AG09309 (cell line): Measurements from ENCODE around the gene SORCS3.

Experiments used
- DNase-seq: peaks from one replicate; pipeline ENCODE4 v3.0.0-alpha.2; 2010; ENCODE audit warnings: low read depth
- H3K4me3 ChIP-seq: 2 replicates; pipeline ENCODE4 v1.5.1; 2011; ENCODE audit warnings: mild to moderate bottlenecking, low read depth, low read length, moderate library complexity; ENCODE audit not compliant: control insufficient read depth
- TF ChIP-seq, protein P1 (sequence below): IDR thresholded peaks from 2 replicates; pipeline ENCODE4 v1.5.1; 2011; ENCODE audit warnings: mild to moderate bottlenecking, low read depth, low read length, inconsistent platforms; ENCODE audit not compliant: insufficient read depth, control insufficient read depth; ENCODE audit errors: missing control alignments

SORCS3 gene

GRCh38 chr10:104923501-104923900, 282.4 kb downstream of the SORCS3 start:
- TF ChIP-seq, protein P1, sequence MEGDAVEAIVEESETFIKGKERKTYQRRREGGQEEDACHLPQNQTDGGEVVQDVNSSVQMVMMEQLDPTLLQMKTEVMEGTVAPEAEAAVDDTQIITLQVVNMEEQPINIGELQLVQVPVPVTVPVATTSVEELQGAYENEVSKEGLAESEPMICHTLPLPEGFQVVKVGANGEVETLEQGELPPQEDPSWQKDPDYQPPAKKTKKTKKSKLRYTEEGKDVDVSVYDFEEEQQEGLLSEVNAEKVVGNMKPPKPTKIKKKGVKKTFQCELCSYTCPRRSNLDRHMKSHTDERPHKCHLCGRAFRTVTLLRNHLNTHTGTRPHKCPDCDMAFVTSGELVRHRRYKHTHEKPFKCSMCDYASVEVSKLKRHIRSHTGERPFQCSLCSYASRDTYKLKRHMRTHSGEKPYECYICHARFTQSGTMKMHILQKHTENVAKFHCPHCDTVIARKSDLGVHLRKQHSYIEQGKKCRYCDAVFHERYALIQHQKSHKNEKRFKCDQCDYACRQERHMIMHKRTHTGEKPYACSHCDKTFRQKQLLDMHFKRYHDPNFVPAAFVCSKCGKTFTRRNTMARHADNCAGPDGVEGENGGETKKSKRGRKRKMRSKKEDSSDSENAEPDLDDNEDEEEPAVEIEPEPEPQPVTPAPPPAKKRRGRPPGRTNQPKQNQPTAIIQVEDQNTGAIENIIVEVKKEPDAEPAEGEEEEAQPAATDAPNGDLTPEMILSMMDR = no peak
- no peak overlapping the region for H3K4me3 ChIP-seq

GRCh38 chr10:104924101-104924795, 283.2 kb downstream of the SORCS3 start:
- no peak for DNase-seq
- TF ChIP-seq, protein P1 = no peak
- H3K4me3 ChIP-seq = no peak overlapping the region

More at GRCh38 chr10:104923501-104923900, 282.4 kb downstream of the SORCS3 start:
- DNase-seq = no peak

- H3K4me3 ChIP-seq = no peak overlapping the region
- TF ChIP-seq, protein P1 = peak; percentile 54
- no peak for DNase-seq
Observed at GRCh38 chr10:104925232-104925851, 284.3 kb downstream of the SORCS3 start.

- DNase-seq = no peak
- TF ChIP-seq, protein P1 = no peak
- no peak overlapping the region for H3K4me3 ChIP-seq
Observed at GRCh38 chr10:104928734-104929133, 287.6 kb downstream of the SORCS3 start.

DNA sequence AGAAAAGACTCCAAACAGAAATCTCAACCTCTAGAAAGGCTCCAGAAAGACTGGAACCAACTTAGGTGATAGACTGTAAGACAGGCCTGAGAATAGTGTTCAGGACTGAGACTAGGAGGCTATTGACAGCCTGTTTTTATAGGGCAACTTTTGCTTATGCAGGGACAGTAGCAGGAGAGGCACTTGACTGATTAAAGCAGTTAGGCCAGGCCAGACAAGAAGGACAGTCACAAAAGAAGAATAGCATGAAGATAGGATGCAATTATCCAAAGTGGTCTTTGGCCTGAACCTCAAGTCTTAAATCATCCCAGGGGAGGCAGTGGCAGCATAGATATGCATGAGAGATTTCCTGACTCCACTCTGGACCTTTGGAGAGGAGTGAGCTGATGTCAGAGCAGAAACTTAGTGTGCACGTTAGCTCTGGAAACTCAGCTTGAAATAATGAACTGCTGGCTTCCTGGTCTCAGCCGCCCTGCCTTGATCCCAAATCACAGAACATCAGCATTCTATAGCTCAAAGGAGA, 290.6 kb downstream of the SORCS3 start:
- TF ChIP-seq, protein P1 = no peak
- H3K4me3 ChIP-seq = no peak overlapping the region
- no peak for DNase-seq

- DNase-seq = no peak
- no peak overlapping the region for H3K4me3 ChIP-seq
- TF ChIP-seq, protein P1 = no peak
Observed at GRCh38 chr10:104935656-104936055, 294.6 kb downstream of the SORCS3 start.
